ENCODE measurements around the gene ZNF205. TPM values are rescaled to one million over a fixed set of nuclear protein-coding genes. Genes with fewer than 3 reads are reported as not detected.

ZNF205 gene
- total RNA-seq, 1 experiment from 2014 or later, result 17.0 TPM

DNA sequence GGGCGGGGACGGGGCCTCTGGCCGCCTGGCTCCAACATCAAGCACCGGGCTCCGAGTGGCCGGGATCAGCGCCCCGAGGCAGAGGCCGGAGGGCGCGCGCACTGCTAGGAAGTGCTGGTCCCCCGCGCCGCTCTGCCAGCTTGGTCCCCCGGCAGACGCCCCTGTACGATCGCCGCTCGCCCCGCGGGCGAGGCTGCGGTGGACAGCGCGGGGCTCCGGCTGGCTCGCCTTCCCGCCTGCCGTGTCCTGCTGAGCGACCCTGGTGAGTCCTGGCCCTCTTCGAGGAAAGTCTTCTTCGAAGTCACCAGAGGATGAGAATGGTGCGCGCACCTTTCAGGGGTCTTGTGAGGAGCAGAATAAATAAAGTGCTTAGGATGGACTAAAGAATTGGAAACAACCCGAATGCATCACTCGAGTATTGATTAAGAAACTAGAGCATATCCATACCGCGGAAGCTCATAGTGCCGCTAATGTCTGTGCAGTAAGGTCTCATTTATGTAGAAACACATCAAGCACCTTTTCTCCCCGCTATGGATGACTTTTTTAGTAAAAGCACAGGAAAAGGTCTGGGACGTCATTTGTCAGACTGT is 22.8 kb downstream of the ZNF205 start:
- CTCF ChIA-PET, result interaction anchor here (1.0 to 1.6 kb wide), 7 partner anchors 13 to 104 kb away, joined by 3 to 14 read pairs (median 4); no protein-coding TSS in a partner anchor
- H4K20me1 ChIP-seq (ENCODE audit: insufficient read depth), result no peaks in the 10 kb centered on the region
- RAD21 ChIA-PET (ENCODE audit: low non-redundant PET in 1 of 2, low total read pairs in 2 of 2, uncharacterized antibody in 2 of 2, unreplicated experiment in 2 of 2), result interaction anchor here (0.6 to 1.2 kb wide), 4 partner anchors 15 to 1739 kb away, joined by 4 to 8 read pairs (median 6); no protein-coding TSS in a partner anchor
- no peak for ATAC-seq
- BruUV-seq (replicated peaks), result TSS peak; percentile 73
- peak overlapping the region; percentile 82 for H3K4me2 ChIP-seq (ENCODE audit: low read length)
- no peak overlapping the region for H2AFZ ChIP-seq (ENCODE audit: low read depth, low read length, poor library complexity, severe bottlenecking)
- H3K36me3 ChIP-seq (ENCODE audit: control insufficient read depth in 1 of 2, insufficient read depth in 2 of 2, low read length in 2 of 2), result peaks cover 0 to 4% of the 10 kb centered on the region in 2 experiments; a peak in 2 of 4 replicates
- no peaks in the 10 kb centered on the region for H3K27me3 ChIP-seq (ENCODE audit: insufficient read depth, low read length)
- peaks cover 12 to 16% of the 10 kb centered on the region in 2 experiments for H3K4me1 ChIP-seq (ENCODE audit: control insufficient read depth in 1 of 2, insufficient read depth in 2 of 2, low read length in 2 of 2)
- peak overlapping the region; percentile 73 to 81 for H3K4me3 ChIP-seq (replicated peaks in 1 of 2; ENCODE audit: low read depth in 1 of 2, low read length in 2 of 2)
- H3K79me2 ChIP-seq (ENCODE audit: insufficient read depth, low read length), result peaks cover 34% of the 10 kb centered on the region
- no peaks in the 10 kb centered on the region for H3K9me3 ChIP-seq (ENCODE audit: control insufficient read depth in 1 of 2, insufficient read depth in 1 of 2, low read depth in 1 of 2, low read length in 2 of 2)
- intact Hi-C loops (cut with micrococcal nuclease), result loop anchor here (2.0 kb wide), 1 partner anchor 16 kb away; no protein-coding TSS in a partner anchor
- H3K27ac ChIP-seq (ENCODE audit: low read depth, low read length), result peak overlapping the region; percentile 92
- POLR2A ChIA-PET, result interaction anchor here (0.6 to 3.1 kb wide), 13 partner anchors 8 to 452 kb away, joined by 3 to 34 read pairs (median 6); partner anchors contain the start of gene HCFC1R1
- peak overlapping the region; percentile 75 for H3K9ac ChIP-seq (ENCODE audit: low read length)
- no peak for DNase-seq (ENCODE audit: low read depth, low spot score)
- TF ChIP-seq SIN3A (IDR thresholded peaks at IDR 0.05; ENCODE audit: low read depth) (0 out of 2 replicates have a peak, but pooled peaks have one; percentile 8), CBX3 (IDR thresholded peaks at IDR 0.05; ENCODE audit: low read depth) (no peak), CEBPB (IDR thresholded peaks at IDR 0.05; ENCODE audit: low read depth) (no peak)
- H3K9me2 ChIP-seq (ENCODE audit: insufficient read depth), result no peaks in the 10 kb centered on the region

- DNase-seq (ENCODE audit: low read depth, low spot score), result no peak
- H3K9ac ChIP-seq (ENCODE audit: low read length), result no peak overlapping the region
- peaks cover 0 to 3% of the 10 kb centered on the region in 2 experiments; a peak in 1 of 4 replicates for H3K36me3 ChIP-seq (ENCODE audit: control insufficient read depth in 1 of 2, insufficient read depth in 2 of 2, low read length in 2 of 2)
- intact Hi-C loops (cut with micrococcal nuclease), result no loop called here
- no peaks in the 10 kb centered on the region for H3K27me3 ChIP-seq (ENCODE audit: insufficient read depth, low read length)
- POLR2A ChIA-PET, result interaction anchor here (0.8 kb wide), 1 partner anchor 26 kb away, joined by 5 read pairs; no protein-coding TSS in a partner anchor
- H3K4me2 ChIP-seq (ENCODE audit: low read length), result no peak overlapping the region
- ATAC-seq, result no peak
- peaks cover 34% of the 10 kb centered on the region for H3K79me2 ChIP-seq (ENCODE audit: insufficient read depth, low read length)
- H3K27ac ChIP-seq (ENCODE audit: low read depth, low read length), result no peak overlapping the region
- H2AFZ ChIP-seq (ENCODE audit: low read depth, low read length, poor library complexity, severe bottlenecking), result no peak overlapping the region
- CTCF ChIA-PET, result interaction anchor here (1.0 to 1.2 kb wide), 2 partner anchors 8 to 12 kb away, joined by 3 read pairs; no protein-coding TSS in a partner anchor
- TF ChIP-seq CBX3 (IDR thresholded peaks at IDR 0.05; ENCODE audit: low read depth) (no peak), SRF (IDR thresholded peaks at IDR 0.05; ENCODE audit: low read depth) (no peak), EGR1 (IDR thresholded peaks at IDR 0.05; ENCODE audit: low read depth) (no peak), CTCF (IDR thresholded peaks at IDR 0.05 in 2 of 3, conservative IDR thresholded peaks at IDR 0.05 in 1 of 3; ENCODE audit: borderline replicate concordance in 1 of 3, insufficient read depth in 1 of 3, low read depth in 2 of 3, low read length in 2 of 3) (no peak), EZH2phosphoT487 (IDR thresholded peaks at IDR 0.05; ENCODE audit: borderline replicate concordance) (no peak), POLR2A (IDR thresholded peaks at IDR 0.05; ENCODE audit: borderline replicate concordance, extremely low read depth, insufficient read depth, insufficient read length) (no peak), SIN3A (IDR thresholded peaks at IDR 0.05; ENCODE audit: low read depth) (no peak), YY1 (IDR thresholded peaks at IDR 0.05; ENCODE audit: extremely low read depth, insufficient replicate concordance, low read depth, low read length) (no peak), RAD21 (IDR thresholded peaks at IDR 0.05; ENCODE audit: low read depth) (no peak), CEBPB (IDR thresholded peaks at IDR 0.05; ENCODE audit: low read depth) (no peak), SP1 (IDR thresholded peaks at IDR 0.05; ENCODE audit: low read depth) (no peak)
- TF ChIP-seq, protein P1, sequence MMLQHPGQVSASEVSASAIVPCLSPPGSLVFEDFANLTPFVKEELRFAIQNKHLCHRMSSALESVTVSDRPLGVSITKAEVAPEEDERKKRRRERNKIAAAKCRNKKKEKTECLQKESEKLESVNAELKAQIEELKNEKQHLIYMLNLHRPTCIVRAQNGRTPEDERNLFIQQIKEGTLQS (IDR thresholded peaks at IDR 0.05), result no peak
- no peaks in the 10 kb centered on the region for H3K9me3 ChIP-seq (ENCODE audit: control insufficient read depth in 1 of 2, insufficient read depth in 1 of 2, low read depth in 1 of 2, low read length in 2 of 2)
- RAD21 ChIA-PET (ENCODE audit: low non-redundant PET in 1 of 2, low total read pairs in 2 of 2, uncharacterized antibody in 2 of 2, unreplicated experiment in 2 of 2), result no interaction called here
- no peak overlapping the region for H3K4me3 ChIP-seq (replicated peaks in 1 of 2; ENCODE audit: low read depth in 1 of 2, low read length in 2 of 2)
- BruUV-seq (replicated peaks), result no TSS peak
- no peaks in the 10 kb centered on the region for H4K20me1 ChIP-seq (ENCODE audit: insufficient read depth)
- H3K9me2 ChIP-seq (ENCODE audit: insufficient read depth), result no peaks in the 10 kb centered on the region
- H3K4me1 ChIP-seq (ENCODE audit: control insufficient read depth in 1 of 2, insufficient read depth in 2 of 2, low read length in 2 of 2), result peaks cover 9% of the 10 kb centered on the region in 2 experiments
These were observed 24.9 kb downstream of the ZNF205 start for GRCh38 chr16:3137267-3137666.
